GM08714 (cell line): Measurements from ENCODE around the gene POLR1E.

Experiments used
- H3K4me3 ChIP-seq: fragments of 200-500 bp; sonication (Bioruptor generic); 2 replicates; pipeline ENCODE4 v1.5.1; 2014; ENCODE audit warnings: mild to moderate bottlenecking, low read length, inconsistent platforms
- ZNF274 ChIP-seq: IDR thresholded peaks from 2 replicates; pipeline ENCODE4 v1.6.1; 2012; ENCODE audit warnings: mild to moderate bottlenecking, low read depth, low read length

POLR1E gene

DNA sequence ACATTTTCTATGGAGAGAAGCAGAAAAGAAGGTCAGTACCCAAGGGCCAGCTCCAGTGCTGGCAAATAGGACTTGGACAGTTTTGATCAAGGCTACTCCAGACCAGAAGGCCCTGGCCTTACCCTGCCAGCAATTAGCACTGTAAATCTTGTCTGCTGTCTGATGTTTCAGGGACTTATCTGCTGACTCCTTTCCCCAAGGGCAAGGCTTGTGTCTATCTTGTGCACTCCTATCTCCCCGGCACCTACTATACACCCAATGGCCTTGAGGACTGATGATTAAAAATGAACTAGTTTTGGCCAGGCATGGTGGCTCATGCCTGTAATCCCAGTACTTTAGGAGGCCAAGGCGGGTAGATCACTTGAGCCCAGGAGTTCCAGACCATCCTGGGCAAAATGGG is 37.2 kb downstream of the POLR1E start:
- H3K4me3 ChIP-seq: no peak overlapping the region
- TF ChIP-seq ZNF274: no peak

DNA sequence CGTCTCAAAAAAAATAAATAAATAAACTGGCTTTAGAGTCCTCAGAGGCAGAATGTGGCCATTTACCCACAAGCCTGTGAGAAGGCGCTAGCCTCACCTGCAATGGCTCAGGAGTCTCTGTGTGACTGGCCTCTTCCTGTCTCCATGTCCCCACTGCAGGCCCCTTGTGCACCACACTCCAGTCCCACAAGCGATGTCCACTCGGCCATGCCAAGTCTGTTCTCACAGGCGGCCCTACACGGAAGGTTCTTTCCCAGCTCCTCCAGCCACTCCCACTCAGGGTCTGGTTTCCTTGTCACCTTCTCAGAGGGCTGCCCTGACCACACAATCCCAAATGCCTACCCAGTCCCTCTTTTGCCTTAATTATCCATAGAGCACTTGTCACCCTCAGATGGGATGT is 38.2 kb downstream of the POLR1E start:
- H3K4me3 ChIP-seq: no peak overlapping the region
- TF ChIP-seq ZNF274: no peak

DNA sequence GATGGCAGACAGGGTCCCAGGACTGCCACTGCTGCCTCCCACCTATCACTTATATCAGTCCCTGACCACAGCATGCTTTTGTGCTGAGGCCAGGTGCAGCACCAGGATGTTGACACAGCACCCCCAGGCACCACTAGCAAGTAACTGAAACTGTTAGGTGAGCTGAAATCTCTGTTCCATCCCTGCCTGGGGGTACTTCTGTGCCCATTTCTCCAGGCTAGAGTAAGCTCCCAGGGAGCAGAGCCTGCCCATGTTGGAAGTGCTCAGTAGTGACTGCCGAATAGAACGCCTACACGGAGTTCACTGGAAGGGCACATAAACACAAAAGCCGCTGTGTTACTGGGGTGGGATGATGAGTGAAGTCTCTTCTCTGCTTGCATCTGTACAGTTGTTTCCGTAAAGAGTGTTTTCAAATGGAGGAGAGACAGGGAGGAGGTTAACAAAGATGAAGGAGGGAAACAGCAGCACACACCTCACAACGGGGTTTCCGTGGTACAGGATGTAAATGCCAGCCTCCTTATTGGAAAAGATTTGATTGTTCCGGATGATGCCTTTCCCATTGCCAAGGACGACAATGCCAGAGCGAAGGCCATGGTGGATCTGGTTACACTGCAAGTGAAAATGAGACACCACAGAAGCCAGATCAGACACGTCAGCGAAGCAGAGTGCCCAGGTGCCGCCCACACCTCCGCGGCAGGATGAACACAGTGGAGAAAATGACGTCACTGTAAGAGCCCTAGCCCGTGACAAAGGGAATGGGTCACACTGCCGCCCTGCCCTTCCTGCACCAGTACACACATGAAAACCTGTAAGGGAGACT is 43.1 kb downstream of the POLR1E start:
- H3K4me3 ChIP-seq: no peak overlapping the region
- no peak for TF ChIP-seq ZNF274

DNA sequence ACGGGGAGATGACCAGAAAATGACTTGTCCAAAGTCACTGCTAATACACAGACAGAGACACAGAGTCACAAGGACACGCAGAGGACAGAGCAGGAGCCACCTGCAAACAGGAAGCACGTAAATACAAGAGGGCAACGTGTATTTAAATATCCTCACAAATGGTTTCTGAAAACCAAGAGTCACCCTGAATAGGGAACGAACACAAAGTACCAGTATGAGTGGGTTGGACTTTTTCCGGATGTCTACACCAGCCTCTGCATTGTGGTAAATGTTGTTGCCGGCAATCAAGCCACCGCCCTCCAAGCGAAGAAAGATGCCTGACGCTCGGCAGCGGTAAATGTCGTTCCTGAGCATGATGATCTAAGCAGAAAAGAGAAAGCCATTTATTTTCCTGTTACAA is 46.0 kb downstream of the POLR1E start:
- TF ChIP-seq ZNF274: no peak
- no peak overlapping the region for H3K4me3 ChIP-seq

DNA sequence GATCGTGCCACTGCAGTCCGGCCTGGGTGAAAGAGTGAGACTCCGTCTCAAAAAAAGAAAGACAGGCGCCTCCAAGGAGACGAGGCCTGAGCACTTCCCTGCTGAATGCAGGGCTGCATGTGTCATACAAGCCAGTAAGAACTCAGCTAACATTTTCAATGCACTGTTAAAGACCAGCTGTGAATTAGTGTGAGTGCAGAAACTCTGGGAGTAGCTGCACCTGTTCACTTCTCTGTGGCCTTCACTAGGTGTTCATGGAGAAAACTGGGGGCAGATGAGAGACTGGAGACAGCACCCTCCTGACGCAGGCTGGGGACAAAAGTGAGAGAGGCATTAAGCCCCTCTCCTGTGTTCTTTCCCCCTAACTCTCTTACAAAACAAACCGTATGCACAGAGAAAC is 48.7 kb downstream of the POLR1E start:
- TF ChIP-seq ZNF274: no peak
- H3K4me3 ChIP-seq: no peak overlapping the region

DNA sequence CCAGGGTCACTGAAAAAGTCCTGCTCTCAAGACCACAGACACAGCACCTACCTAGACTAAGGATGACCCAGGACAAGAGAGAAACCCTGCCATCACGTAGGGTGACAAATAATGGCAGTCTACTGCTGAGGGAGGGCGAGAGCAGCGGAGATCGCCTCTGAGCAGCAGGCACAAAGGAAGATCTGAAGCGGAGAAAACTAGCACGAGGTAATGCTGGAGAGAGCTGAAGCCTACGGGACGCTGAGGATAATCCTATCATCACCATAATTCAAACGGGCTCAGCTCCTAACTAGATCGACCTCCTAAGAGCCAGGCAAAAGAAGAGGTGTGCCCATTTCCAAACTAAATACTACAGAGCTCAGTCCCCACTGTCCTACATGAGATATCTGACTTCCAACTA is 49.2 kb downstream of the POLR1E start:
- TF ChIP-seq ZNF274: no peak
- no peak overlapping the region for H3K4me3 ChIP-seq

DNA sequence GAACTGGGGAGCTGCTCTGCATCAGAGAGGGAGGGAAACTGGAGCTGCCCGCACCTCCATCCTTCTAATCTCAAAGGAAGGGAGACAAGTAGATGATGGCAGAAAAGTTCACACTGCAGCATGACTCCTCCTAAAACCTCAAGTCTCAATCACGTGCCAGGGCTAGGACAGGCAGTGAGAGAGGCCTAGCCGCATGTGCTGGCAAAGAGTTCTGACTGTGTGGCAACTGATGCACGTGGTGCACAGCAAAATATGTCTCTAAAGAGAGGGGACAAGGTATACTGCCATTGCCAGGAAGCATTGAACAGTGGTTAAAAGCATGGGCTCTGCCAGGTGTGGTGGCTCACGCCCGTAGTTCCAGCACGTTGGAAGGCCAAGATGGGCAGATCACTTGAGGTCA is 52.4 kb downstream of the POLR1E start:
- H3K4me3 ChIP-seq: no peak overlapping the region
- no peak for TF ChIP-seq ZNF274

DNA sequence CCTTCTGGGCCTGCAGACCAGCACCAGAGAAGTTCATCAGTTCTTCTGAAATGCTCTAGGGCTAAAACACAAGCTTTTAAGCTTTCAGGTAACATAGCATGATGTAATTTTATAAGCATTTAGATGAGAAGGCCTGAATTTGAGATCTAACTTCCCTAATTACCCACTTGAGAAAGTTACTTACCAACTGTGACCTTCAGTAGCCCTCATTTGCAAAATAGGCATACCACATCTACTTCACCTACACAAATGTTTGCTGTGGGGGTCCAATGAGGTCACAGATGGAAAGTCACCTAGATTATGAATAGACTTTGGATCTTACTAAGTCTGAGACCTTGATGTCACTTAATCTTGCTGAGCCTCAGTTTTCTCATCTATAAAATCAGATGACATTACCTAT is 53.9 kb downstream of the POLR1E start:
- no peak overlapping the region for H3K4me3 ChIP-seq
- TF ChIP-seq ZNF274: no peak

DNA sequence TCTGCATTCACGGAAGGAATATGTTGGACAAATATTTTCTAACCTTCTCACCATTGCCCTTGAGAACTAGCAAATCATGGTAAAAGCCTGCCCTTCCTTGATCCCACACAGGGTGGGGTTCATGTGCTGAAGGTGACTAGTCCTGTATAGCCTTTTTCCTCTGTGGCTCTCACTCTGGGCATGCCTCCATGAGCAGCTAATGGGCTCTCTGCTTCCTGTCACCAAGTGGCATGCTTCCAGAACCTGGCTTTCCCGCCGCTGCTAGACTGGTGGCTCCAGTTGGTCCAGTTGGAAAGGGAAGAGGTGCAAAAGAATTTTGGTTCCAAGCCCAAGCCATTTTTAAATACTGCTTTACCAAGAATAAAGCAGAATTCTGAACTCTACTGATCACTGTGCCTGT is 54.9 kb downstream of the POLR1E start:
- no peak for TF ChIP-seq ZNF274
- H3K4me3 ChIP-seq: no peak overlapping the region

DNA sequence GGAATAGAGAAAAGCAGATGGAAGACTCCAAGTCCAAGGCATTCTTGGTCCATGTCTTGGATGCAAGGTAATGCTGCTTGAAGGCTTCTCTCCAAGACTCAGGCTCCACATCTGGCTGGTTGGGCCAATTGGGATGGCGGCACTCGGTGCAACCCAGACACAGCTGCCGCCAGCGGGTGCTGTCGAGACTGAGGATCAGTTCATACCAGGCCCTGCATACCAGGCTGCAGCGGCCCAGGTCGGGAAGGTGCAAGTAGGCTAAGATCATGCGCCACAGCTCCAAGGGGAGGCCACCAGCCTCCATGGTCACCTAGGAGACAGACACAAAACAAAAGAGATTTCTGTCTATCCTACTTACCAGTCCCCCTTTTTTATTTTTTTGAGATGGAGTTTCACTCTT is 55.7 kb downstream of the POLR1E start:
- no peak overlapping the region for H3K4me3 ChIP-seq
- TF ChIP-seq ZNF274: no peak

DNA sequence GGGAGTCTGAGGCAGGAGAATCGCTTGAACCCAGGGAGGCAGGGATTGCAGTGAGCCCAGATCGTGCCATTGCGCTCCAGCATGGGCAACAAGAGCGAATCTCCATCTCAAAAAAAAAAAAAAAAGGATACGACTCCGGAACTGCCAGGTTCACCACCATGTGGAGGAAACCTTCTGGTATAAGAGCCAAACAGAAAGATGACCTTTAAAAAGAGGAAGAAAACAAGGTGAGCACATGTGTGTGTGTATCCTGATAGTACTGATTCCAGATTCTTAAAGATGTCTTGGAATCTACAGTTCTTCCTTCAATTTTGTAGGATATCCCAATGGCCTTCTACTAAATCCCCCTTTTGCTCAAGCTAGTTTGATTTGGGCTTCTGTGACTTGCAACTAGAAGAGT is 56.7 kb downstream of the POLR1E start:
- no peak overlapping the region for H3K4me3 ChIP-seq
- TF ChIP-seq ZNF274: no peak

DNA sequence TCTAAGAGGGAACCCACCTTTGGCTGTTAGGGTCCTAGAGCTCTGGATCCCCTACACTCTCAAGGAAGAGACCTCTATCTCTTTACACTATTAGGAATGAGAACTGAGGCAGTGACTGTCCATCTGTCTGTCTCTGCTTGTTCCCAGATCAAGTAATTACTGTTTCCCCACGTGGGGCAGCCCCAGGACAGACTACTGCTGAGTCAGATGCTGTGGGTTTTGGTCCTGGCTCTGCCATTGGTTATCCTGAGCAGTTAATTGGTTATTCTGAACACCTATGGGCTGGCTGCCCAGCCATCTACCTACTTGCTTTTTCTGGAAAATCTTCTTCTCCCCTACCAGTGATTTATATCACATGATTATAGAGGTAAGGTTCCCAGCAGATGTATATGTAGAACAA is 57.1 kb downstream of the POLR1E start:
- no peak for TF ChIP-seq ZNF274
- no peak overlapping the region for H3K4me3 ChIP-seq

DNA sequence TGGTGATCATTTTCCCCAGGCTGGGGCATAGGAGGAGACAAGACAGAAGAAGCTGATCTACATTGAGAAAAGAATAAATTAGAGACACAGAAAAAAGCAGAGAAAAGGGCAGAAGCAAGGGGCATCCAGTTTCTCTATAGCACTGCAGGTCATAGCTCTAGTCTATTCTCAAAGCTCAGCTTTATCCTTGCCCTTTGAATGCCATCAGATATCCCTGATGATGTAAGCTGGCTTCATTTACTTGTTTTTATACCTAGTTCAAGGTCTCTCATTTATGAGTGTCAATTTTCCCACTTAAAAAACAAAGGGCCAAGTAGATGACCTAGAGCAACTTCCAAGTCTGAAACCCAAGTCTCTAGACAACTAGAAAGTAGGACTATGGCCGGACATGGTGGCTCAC is 57.7 kb downstream of the POLR1E start:
- no peak for TF ChIP-seq ZNF274
- no peak overlapping the region for H3K4me3 ChIP-seq

DNA sequence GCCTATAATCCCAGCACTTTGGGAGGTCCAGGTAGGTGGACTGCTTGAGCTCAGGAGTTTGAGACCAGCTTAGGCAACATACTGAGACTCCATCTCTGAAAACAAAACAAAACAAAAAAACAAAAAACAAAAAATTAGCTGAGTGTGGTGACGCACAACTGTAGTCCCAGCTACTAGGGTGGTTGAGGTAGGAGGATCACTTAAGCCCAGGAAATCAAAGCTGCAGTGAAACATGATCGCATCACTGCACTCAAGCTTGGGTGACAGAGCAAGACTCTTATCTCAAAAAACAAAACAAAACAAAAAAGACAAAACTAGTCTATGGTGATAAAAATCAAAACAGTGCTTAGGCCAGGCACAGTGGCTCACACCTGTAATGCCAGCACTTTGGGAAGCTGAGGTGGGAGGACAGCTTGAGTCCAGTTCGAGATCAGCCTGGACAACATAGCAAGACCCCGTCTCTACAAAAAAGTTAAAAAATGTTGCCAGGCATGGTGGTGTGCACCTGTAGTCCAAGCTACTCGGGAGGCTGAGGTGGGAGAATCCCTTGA is 61.7 kb downstream of the POLR1E start:
- TF ChIP-seq ZNF274: no peak
- no peak overlapping the region for H3K4me3 ChIP-seq

DNA sequence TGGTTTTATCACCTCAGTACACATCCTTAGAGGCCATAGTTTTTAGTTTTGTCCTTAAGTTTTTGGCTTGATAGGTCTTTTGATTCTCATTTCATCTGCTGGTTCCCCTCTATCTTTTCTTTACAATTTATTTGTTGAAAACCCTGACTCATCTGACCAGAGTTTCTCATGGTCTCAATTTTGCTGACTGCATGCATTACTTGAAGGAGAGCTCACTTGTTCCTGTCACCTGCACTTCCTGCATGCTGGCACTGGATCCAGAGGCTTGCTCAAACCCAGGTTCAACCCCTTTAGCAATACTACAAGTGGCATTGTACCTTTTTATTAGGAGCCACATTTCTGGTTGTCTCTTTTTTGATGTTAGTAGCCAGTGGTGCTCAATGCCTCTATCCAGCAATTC is 63.8 kb downstream of the POLR1E start:
- no peak overlapping the region for H3K4me3 ChIP-seq
- no peak for TF ChIP-seq ZNF274

DNA sequence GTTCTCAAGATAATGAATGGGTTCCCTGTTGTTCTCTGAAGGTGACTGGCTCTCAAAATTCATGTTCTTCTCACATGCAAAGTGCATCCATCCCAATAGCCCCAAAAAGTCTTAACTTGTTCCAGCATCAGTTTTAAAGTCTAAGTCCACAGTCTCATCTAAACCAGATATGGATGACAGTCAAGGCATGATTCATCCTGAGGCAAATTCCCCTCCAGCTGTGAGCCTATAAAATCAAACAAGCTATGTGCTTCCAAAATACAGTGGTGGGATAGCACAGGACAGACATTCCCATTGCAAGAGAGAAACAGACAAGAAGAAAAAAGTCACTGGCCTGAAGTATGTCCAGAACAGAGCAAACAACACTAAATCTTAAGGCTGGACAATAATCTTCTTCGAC is 65.0 kb downstream of the POLR1E start:
- H3K4me3 ChIP-seq: no peak overlapping the region
- TF ChIP-seq ZNF274: no peak
